ENCODE measurements around the gene SAGE1.
"Not testable (repeated sequence)": the region's sequence is repeated elsewhere in the genome, so short reads cannot be mapped to it uniquely, and the experiment has no call there.

The SAGE1 gene, protein sequence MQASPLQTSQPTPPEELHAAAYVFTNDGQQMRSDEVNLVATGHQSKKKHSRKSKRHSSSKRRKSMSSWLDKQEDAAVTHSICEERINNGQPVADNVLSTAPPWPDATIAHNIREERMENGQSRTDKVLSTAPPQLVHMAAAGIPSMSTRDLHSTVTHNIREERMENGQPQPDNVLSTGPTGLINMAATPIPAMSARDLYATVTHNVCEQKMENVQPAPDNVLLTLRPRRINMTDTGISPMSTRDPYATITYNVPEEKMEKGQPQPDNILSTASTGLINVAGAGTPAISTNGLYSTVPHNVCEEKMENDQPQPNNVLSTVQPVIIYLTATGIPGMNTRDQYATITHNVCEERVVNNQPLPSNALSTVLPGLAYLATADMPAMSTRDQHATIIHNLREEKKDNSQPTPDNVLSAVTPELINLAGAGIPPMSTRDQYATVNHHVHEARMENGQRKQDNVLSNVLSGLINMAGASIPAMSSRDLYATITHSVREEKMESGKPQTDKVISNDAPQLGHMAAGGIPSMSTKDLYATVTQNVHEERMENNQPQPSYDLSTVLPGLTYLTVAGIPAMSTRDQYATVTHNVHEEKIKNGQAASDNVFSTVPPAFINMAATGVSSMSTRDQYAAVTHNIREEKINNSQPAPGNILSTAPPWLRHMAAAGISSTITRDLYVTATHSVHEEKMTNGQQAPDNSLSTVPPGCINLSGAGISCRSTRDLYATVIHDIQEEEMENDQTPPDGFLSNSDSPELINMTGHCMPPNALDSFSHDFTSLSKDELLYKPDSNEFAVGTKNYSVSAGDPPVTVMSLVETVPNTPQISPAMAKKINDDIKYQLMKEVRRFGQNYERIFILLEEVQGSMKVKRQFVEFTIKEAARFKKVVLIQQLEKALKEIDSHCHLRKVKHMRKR

DNA sequence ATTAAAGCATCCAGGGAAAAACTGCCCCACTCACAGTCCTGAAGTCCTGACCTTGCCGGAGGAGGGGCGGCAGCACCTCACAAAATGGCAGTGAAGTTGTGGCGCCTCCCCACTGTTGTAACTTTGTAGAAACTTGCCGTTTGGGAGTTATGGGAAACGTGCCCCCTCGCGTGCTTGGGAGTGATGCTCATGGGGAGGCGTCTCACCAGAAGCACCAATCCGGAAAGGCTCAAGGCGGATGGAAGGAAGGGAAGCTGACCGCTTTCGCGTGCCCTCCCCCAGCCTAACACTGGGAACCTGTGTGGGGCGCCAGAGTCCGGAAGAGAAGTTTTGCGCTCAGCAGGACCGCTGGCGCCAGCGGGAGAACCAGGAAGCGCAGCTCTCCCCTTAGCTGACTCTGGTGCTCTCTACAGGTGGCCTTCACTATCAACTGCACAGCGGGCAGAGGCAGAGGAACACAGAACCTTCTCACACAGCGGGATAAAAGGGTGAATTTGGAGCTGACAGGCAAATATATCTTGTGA, at the start of gene SAGE1, which contains the start of gene CT45A10:
Gene SAGE1, plus strand, starts transcription at position 423 of the 524 bp plus-strand sequence. CDS start 2,527 bp downstream, outside the sequence.
Gene CT45A10, minus strand, starts transcription at position 151 of the 524 bp plus-strand sequence. CDS start 8,100 bp downstream, outside the sequence.
- DNase-seq (ENCODE audit: low read depth): no peak

DNA sequence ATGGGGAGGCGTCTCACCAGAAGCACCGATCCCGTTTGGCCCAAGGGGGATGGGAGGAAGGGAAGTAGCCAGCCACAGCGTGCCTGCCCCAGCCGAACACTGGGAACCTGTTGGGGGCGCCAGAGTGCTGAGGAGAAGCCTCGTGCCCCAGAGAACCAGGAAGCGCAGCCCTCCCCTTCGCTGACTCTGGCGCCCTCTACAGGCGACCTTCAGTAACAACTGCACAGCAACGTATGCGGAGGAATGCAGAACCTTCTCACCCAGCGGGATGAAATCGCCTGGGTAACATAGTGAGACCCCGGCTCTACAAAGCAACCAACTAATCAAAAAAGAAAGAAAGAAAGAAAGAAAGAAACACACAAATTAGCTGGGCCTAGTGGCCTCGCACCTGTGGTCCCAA, 39.1 kb upstream of the SAGE1 start, which contains the start of gene CT45A8:
Gene CT45A8, minus strand, starts transcription at position 101 of the 400 bp plus-strand sequence. CDS start 3,755 bp downstream, outside the sequence.
- not testable (repeated sequence) for DNase-seq (ENCODE audit: low read depth)

DNA sequence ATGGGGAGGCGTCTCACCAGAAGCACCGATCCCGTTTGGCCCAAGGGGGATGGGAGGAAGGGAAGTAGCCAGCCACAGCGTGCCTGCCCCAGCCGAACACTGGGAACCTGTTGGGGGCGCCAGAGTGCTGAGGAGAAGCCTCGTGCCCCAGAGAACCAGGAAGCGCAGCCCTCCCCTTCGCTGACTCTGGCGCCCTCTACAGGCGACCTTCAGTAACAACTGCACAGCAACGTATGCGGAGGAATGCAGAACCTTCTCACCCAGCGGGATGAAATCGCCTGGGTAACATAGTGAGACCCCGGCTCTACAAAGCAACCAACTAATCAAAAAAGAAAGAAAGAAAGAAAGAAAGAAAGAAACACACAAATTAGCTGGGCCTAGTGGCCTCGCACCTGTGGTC, 21.8 kb upstream of the SAGE1 start, which contains the start of gene CT45A9:
Gene CT45A9, minus strand, starts transcription at position 101 of the 400 bp plus-strand sequence. CDS start 3,751 bp downstream, outside the sequence.
- not testable (repeated sequence) for DNase-seq (ENCODE audit: low read depth)

DNA sequence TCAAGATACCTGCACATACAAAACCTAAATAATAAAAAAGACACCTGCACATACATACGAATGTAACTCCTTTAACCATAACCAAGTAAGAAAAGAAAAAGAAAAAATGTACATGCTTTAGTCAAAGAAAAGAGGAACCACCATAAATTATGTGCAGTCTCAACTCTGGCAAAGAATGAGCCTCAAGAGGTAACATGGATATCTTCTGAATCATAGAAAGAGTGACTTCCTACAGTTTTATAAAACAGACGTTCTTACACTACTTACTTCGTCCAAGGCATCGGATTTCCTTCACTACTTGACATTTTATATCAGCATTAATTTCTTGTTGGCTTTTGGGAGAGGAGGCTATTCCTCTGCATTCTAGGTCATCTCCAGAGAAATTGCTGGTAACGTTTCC, 10.8 kb upstream of the SAGE1 start:
- not testable (repeated sequence) for DNase-seq (ENCODE audit: low read depth)

DNA sequence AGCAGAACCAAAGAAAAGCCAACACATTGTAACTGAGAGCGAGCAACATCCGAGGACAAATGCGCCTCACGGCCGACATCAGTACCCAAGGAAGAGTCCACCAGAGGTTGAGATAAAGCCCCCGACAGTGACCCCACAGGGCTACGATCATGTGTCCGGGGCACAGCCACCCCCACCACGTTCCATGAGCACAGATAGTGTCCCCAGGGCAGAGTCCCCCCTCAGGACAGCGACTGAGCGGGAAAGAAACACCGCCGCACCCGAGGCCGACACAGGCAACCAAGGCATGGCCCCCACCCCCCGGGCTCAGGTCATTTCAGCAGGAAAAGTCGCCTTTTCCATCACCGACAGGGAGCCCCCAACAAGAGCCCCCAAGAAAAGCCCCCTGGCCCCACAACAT, 5.3 kb upstream of the SAGE1 start:
- not testable (repeated sequence) for DNase-seq (ENCODE audit: low read depth)

DNA sequence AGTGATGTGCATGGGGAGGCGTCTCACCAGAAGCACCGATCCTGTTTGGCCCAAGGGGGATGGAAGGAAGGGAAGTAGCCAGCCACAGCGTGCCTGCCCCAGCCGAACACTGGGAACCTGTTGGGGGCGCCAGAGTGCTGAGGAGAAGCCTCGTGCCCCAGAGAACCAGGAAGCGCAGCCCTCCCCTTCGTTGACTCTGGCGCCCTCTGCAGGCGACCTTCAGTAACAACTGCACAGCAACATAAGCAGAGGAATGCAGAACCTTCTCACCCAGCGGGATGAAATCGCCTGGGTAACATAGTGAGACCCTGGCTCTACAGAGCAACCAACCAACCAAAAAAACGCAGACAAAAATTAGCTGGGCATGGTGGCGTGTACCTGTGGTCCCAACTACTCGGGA, 4.5 kb upstream of the SAGE1 start:
- DNase-seq (ENCODE audit: low read depth): not testable (repeated sequence)

DNA sequence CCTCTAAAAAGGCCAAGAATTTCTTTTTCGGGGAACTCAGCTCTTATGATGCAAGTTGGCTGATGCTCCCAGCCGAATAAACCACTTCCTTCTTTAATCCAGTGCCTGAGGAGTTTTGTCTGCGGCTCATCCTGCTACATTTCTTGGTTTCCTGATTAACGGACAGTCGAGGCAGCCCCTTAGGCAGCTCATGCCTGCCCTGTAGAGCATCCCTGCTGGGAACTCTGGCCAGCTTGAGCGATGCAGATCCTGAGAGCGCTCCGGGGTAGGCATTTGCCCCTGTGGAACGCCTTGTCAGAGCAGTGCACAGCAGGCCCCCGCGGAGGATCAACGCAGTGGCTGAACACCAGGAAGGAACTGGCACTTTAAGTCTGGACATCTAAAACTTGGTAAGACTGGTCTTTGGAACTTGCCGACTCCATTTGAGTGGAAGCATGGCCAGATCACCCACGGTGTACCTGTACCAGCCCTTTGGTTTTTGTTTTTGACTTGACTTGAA, 3.4 kb upstream of the SAGE1 start:
- DNase-seq (ENCODE audit: low read depth): no peak

DNA sequence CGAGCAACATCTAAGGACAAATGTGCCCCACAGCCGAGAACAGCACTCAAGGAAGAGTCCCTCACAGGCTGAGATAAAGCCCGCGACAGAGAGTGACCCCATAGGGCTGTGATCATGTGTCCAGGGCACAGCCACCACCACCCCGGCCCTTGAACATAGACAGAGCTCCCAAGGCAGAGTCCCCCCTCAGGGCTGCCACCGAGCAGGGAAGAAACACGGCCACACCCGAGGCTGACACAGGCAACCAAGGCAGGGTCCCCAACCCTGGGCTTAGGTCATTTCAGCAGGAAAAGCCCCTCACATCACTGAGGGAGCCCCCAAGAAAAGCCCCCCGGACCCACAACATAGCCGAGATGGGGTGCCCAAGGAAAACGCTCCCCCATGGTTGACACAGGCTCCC, 735 bp upstream of the SAGE1 start:
- no peak for DNase-seq (ENCODE audit: low read depth)

DNA sequence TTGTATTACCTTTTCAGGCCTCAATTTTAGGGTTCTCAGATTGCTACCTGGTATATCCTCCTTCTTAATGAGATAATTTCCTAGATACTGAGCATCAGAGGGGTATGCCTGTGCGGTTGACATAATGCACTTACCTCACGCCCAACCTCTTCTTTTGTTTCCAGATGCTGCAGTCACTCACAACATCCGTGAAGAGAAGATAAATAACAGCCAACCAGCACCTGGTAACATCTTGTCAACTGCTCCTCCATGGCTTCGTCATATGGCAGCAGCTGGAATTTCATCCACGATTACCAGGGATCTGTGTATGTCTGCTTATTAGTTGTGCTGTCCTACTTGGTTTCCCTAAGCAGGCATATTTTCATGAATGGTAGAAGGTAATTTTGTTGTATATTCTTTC, 16.7 kb downstream of the SAGE1 start:
- DNase-seq (ENCODE audit: low read depth): no peak

DNA sequence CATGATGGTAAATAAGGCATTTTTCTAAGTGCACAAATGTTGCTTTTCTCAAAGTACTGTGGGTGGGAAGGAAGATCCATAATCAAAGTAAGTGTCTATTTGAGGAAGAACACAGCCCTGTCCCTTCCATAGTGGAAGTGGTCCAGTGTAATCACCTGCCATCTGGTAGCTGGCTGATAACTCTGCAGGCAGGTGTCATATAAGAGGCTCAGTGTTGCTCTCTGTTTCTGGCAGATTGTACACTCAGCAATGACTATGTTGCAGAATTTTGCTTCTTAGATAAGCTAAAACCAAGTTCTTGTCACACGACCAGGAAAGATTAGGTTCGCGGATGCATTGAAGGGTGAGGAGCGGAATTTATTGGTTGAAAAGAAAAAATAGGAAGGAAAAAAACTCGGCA, 20.9 kb downstream of the SAGE1 start:
- DNase-seq (ENCODE audit: low read depth): no peak

DNA sequence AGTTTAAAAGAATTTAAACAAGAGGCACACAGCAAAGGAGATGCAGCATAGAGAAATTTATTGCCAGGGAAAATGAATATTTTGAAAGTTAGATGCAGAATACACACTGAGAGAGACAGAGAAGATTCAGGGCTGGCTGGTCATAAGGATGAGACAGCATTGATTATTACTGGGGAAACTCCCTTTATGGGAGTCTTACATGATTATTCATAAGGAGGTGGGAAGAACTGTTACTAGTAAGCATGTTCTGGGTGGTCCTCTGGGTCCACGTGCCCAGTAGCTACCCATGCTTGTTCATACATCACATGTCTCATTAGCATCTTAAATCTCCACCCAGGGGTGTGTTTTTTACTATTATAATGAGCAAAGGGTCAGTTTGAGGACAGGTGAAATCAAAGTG, 27.0 kb downstream of the SAGE1 start:
- DNase-seq (ENCODE audit: low read depth): not testable (repeated sequence)

DNA sequence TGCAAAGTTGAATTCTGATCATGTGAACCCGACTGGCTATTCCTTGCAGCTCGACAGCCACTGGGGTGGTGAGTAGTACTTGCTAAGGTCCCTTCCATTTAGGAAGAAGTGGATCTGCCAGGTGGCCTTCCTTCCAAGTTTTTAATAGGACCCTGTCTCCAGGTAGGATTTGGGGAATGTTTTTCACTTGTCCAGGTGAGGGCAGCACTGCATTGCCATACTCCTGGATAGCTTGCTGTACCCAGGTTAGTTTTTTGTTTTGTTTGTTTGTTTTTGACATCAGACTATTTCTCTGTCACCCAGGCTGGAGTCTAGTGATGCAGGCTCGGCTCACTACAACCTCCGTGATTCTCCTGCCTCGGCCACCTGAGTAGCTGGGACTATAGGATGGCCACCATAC, 29.8 kb downstream of the SAGE1 start:
- DNase-seq (ENCODE audit: low read depth): no peak

DNA sequence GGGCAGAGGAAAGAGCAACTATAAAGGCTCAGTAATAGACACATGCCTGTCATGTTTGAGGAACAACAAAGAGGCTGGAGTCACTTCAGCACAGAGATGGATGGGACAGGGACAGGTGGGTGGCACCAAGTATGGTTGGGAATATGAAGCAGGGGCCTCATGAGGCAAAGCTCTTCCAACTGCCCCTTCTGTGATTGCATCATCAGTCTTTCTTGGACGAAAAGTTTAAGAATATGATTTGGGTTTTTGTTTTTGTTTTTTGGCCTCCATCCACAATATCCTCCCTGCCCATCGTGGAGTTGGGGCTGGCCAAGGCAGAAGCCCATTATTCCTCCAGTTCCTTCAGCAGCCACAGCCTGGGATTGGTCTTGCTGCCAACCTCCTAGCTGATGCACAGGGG, 34.4 kb downstream of the SAGE1 start:
- DNase-seq (ENCODE audit: low read depth): no peak

DNA sequence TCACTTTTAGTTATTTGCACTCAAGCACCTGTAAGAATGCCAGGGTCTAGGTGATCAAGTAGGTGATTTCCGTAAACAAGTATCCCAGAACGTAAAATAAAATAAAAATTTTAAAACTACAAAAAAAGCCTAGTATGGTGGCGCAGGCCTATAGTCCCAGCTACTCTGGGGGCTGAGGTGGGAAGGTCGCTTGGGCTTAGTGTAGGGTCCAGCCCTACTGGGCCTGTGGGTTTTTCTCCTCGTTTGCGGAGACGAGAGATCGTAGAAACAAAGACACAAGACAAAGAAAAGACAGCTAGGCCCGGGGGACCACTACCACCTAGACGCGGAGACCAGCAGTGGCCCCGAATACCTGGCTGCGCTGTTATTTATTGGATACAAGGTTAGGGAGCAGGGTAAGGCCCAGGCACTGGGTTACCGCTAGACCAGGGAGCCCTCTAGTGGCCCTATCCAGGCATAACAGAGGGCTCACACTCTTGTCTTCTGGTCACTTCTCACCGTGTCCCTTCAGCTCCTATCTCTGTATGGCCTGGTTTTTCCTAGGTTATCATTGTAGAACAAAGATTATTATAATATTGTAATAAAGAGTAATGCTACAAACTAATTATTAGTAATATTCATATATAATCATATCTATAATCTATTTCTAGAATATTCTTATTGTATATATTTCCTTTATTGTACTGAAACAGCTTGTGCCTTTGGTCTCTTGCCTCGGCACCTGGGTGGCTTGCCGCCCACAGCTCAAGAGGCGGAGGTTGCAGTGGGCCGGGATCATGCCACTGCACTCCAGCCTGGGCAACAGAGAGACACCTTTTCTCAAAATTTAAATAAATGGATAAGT, 38.4 kb downstream of the SAGE1 start:
- DNase-seq (ENCODE audit: low read depth): no peak

DNA sequence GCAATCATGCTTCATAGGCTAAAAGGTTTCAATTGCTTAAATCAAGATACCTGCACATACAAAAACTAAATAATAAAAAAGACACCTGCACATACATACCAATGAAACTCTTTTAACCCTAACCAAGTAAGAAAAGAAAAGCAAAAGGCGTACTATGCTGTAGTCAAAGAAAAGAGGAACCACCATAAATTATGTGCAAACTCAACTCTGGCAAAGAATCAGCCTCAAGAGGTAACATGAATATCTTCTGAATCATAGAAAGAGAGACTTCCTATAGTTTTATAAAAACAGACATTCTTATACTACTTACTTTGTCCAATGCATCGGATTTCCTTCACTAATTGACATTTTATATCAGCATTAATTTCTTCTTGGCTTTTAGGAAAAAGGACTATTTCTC, 51.0 kb downstream of the SAGE1 start:
- DNase-seq (ENCODE audit: low read depth): no peak

DNA sequence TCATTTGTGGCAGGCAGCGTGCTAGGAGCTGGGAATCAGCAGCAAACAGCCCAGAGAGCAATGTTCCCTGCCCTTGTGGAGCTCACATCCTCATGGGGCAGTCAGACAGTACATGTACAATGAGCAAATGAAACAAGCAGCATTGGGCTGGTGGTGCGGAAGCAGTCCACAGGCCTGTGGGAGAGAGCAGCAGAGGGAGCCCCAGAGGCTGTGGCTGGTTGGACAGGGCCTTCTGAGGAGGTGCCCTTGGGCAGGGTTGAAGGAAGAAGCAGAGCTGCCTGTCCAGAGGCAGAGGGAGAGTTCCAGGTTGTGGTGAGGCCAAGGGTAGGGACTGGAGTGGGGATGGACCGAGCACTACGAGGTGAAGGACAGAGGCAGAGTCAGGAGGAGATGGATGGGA, 57.8 kb downstream of the SAGE1 start:
- no peak for DNase-seq (ENCODE audit: low read depth)

All from stimulated activated CD8-positive, alpha-beta memory T cell treated with anti-CD3 and anti-CD28 coated beads, Interleukin-7, amount 100 ng/mL, for 24 hours (primary cell).